Urinary bladder (tissue), 4 donors: ENCODE results near the gene PKP3. TPM values are rescaled to one million over a fixed set of nuclear protein-coding genes. Genes with fewer than 3 reads are reported as not detected.
A peak's percentile ranks its signal among the peaks of the same experiment; 100 is the strongest.
"Not testable (repeated sequence)": the region's sequence is repeated elsewhere in the genome, so short reads cannot be mapped to it uniquely, and the experiment has no call there.

ENCODE experiments used
- DNase-seq: peaks from one replicate; pipeline ENCODE4 v3.0.0-alpha.2; 2015; ENCODE audit errors: extremely low spot score
- H3K27ac ChIP-seq: one replicate; pipeline ENCODE4 v1.5.1; 2013; ENCODE audit warnings: low read depth, mild to moderate bottlenecking, moderate library complexity
- H3K36me3 ChIP-seq: one replicate; pipeline ENCODE4 v1.6.1; 2013; ENCODE audit warnings: mild to moderate bottlenecking, moderate library complexity; ENCODE audit not compliant: insufficient read depth
- H3K4me1 ChIP-seq: one replicate; pipeline ENCODE4 v1.6.1; 2013; ENCODE audit warnings: mild to moderate bottlenecking, moderate library complexity; ENCODE audit not compliant: insufficient read depth
- H3K4me3 ChIP-seq: one replicate; pipeline ENCODE4 v1.5.1; 2013; ENCODE audit warnings: low read depth, low read length
- WGBS: extraction: QIAGEN DNeasy Blood & Tissue Kit; methylation state at CpG from one replicate; pipeline ENCODE4 v1.1.7; 2013; 5-methylcytosine and 5-hydroxymethylcytosine counted together
- polyA plus RNA-seq: library from polyadenylated mRNA; stranded (reverse); fragments of 200-250 nt; gene quantifications from one replicate; pipeline ENCODE4 v1.2.3, GENCODE V29; 2013
- total RNA-seq: library from RNA; depleted of rRNA; stranded (reverse); fragments of >200 nt; gene quantifications from one replicate; pipeline ENCODE4 v1.2.3, GENCODE V29; 2014
- donor health status: healthy with polysubstance abuse.
- donor health status: healthy.

Gene PKP3, protein sequence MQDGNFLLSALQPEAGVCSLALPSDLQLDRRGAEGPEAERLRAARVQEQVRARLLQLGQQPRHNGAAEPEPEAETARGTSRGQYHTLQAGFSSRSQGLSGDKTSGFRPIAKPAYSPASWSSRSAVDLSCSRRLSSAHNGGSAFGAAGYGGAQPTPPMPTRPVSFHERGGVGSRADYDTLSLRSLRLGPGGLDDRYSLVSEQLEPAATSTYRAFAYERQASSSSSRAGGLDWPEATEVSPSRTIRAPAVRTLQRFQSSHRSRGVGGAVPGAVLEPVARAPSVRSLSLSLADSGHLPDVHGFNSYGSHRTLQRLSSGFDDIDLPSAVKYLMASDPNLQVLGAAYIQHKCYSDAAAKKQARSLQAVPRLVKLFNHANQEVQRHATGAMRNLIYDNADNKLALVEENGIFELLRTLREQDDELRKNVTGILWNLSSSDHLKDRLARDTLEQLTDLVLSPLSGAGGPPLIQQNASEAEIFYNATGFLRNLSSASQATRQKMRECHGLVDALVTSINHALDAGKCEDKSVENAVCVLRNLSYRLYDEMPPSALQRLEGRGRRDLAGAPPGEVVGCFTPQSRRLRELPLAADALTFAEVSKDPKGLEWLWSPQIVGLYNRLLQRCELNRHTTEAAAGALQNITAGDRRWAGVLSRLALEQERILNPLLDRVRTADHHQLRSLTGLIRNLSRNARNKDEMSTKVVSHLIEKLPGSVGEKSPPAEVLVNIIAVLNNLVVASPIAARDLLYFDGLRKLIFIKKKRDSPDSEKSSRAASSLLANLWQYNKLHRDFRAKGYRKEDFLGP
- total RNA-seq (5.2 TPM), polyA plus RNA-seq (8.4 TPM)

DNA sequence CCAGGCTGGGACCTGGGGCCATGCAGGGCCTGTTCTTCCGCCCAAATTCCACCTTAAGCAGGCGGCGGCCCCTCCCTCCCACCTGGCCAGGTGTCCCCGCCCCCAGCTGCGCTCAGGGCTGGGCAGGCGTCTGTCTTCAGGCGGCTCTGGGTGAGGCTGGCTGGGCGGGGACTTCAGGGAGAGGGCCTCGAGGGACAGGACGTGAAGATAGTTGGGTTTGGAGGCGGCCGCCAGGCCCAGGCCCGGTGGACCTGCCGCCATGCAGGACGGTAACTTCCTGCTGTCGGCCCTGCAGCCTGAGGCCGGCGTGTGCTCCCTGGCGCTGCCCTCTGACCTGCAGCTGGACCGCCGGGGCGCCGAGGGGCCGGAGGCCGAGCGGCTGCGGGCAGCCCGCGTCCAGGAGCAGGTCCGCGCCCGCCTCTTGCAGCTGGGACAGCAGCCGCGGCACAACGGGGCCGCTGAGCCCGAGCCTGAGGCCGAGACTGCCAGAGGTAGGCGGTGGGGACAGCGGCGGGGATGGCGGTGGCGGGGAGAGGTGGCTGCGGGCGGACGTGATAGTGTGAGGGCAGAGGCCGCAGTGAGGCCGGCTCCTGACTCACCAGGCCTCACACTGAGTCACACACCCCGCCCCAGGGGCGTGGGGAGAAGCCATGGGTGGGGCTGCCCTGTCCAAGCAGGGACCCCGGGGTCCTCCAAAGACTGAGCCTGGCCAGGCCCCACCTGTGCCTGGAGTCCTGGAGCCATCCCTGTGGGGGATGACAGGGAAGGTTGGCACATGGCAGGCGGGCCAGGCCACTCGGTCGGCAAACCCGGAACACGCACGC, at the start of gene PKP3:
Gene PKP3 (plus strand): TSS at position 176 of the 824 bp plus-strand sequence. CDS start 84 bp downstream, at position 260.
- DNase-seq: no peak

DNA sequence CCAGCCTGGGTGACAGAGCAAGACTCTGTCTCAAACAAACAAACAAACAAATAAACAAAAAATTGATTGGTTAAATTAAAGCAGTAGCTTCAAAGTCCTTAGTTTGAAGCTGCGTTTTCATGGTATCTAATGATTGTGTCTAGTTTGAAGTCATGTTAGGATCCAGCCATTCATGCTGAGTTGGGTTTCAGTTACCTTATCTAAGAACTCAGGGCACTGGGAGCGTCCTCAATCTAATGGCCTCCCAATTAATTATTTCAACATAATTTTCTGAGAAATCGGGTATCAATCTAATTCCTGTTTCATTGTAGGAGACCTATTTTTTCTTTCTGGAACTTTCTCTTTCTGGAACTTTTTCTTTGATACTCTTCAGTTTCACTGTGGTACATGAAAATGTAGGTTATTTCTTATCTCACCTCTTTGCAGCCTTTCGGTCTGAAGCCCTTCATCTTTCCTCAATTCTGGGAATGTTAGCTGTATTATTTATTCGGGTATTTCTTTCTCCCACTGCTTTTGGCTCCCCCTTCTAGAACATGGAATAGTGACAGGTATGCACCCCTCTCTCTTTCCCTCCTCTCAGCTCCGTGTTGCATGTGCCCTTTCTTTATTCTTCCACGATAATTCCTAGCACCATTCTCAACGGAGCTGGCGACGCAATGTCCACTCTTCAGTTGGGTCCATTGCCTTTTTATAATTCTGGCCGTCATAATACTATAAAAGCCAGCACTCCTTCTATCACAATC, 49.0 kb upstream of the PKP3 start:
- no peak overlapping the region for H3K27ac ChIP-seq
- no peaks in the 10 kb centered on the region for H3K4me1 ChIP-seq
- DNase-seq: no peak
- H3K36me3 ChIP-seq: no peaks in the 10 kb centered on the region
- H3K4me3 ChIP-seq: no peak overlapping the region
- 91% methylated on average over 11 of the region's 11 CpGs for WGBS

More for the DNA sequence above, at the start of gene PKP3:
- H3K36me3 ChIP-seq: no peaks in the 10 kb centered on the region
- peak within 1 kb of the TSS; percentile 10 for H3K4me3 ChIP-seq
- H3K27ac ChIP-seq: peak within 1 kb of the TSS; percentile 92
- WGBS: 68% methylated on average over 57 of the region's 57 CpGs
- H3K4me1 ChIP-seq: no peaks in the 10 kb centered on the region

DNA sequence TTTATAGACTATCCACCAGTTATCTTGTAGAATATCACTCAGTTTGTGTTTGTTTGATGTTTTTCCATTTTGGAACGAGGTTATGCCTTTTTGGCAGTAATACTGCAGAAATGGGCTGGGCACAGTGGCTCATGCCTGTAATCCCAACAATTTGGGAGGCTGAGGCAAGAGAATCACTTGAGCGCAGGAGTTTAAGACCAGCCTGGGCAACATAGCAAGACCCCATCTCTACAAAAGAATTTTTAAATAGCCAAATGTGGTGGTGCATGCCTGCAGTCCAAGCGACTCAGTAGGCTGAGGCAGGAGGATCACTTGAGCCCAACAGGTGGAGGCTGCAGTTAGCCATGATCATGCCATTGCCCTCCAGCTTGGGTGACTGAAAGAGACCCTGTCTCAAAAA, 47.5 kb upstream of the PKP3 start:
- Histone ChIP-seq H3K27ac (no peak overlapping the region), H3K4me3 (no peak overlapping the region), H3K36me3 (no peaks in the 10 kb centered on the region), H3K4me1 (no peaks in the 10 kb centered on the region)
- 73% methylated on average over 3 of the region's 3 CpGs for WGBS
- DNase-seq: no peak

DNA sequence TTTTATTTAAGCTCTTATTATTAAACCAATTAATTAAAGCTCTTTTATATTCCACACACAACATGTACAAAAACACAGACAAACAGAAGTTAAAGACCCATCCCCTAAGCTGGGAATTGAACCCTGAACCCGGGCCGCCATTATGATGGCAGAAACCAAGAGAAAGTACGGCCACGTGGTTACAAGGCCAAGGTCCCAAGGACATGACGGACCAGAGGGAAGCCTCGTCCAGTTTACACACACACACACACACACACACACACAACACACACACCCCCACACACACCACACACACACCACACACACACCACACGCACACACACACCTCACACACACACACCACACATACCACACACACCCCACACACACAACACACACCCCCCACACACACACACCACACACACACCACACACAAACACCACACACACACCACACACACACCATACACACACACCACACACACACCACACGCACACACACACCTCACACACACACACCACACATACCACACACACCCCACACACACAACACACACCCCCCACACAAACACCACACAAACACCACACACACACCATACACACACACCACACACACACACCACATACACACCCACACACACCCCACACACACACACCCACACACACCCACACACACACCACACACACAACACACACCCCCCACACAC, 44.6 kb upstream of the PKP3 start:
- H3K27ac ChIP-seq, H3K4me1 ChIP-seq, H3K36me3 ChIP-seq, DNase-seq, H3K4me3 ChIP-seq: not testable (repeated sequence)
- WGBS: 93% methylated on average over 8 of the region's 8 CpGs

DNA sequence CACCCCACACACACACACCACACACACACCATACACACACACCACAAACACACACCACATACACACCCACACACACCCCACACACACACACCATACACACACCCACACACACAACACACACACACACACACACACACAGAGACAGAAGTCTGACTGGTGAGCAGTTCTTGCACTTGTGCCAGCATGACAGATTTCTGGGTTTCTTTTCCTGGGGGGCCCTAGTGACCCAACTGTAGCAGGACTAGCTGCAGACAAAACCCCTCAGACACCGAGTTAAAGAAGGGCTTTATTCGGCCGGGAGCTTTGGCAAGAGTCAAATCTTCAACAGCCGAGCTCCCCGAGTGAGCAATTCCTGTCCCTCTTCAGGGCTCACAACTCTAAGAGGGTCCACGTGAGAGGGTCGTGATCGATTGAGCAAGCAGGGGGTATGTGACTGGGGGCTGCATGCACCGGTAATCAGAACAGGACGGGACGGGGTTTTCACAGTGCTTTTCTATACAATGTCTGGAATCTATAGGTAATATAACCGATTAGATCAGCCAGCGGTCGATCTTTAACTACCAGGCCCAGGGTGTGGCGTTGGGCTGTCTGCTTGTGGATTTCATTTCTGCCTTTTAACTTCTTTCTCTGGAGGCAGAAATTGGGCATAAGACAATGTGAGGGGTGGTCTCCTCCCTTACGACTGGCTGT, 43.8 kb upstream of the PKP3 start:
- not testable (repeated sequence) for H3K4me3 ChIP-seq

DNA sequence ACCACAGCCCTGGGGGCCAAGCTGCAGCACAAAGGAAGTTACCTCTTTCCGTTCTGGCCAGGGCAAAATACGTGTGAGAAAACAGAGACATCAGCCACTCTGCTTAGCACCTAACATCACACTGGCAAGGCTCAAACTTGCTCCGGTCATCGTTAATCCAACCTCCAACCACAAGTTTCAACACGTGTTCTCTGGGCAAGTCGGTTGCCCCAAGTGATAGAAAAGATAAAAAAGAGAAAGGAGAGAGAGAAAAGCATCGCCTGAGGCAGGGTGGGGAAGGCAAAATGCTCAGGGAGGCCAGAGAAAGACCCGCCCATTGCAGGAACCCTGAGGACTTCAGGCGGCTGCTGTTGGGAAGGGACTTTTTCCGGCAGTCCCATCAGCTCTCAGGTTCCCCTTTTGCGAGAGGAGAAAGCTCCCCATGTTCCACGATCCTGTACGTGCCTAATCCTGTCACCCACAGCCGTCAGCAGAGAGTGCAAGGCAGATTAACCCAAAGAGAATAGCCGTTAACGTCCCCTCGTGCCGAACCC, 43.2 kb upstream of the PKP3 start:
- DNase-seq: no peak
- Histone ChIP-seq H3K27ac (no peak overlapping the region), H3K4me3 (no peak overlapping the region), H3K36me3 (no peaks in the 10 kb centered on the region), H3K4me1 (no peaks in the 10 kb centered on the region)
- 60% methylated on average over 18 of the region's 18 CpGs for WGBS

More for the DNA sequence above, 43.8 kb upstream of the PKP3 start:
- H3K27ac ChIP-seq, H3K36me3 ChIP-seq, H3K4me1 ChIP-seq, DNase-seq: not testable (repeated sequence)
- WGBS: 65% methylated on average over 16 of the region's 16 CpGs

DNA sequence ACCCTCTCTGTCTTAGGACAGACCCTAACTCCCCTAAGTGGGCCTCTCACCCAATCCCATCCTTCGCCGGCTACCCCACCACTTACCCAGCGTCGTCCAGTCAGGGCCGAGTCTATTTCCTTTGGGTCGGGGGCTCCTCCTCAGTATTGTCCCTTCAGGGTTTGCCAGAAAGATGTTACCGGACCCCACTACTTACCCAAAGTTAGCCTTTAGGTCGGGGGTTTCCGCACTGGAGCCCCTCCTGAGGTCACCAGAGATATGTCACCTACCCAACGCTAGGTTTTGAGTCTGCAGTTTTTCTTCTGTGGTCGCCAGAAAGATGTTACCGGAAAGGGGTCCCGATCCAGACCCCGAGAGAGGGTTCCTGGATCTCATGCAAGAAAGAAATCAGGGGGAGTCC, 42.6 kb upstream of the PKP3 start:
- 97% methylated on average over 14 of the region's 14 CpGs for WGBS
- H3K27ac ChIP-seq: no peak overlapping the region
- DNase-seq: no peak

DNA sequence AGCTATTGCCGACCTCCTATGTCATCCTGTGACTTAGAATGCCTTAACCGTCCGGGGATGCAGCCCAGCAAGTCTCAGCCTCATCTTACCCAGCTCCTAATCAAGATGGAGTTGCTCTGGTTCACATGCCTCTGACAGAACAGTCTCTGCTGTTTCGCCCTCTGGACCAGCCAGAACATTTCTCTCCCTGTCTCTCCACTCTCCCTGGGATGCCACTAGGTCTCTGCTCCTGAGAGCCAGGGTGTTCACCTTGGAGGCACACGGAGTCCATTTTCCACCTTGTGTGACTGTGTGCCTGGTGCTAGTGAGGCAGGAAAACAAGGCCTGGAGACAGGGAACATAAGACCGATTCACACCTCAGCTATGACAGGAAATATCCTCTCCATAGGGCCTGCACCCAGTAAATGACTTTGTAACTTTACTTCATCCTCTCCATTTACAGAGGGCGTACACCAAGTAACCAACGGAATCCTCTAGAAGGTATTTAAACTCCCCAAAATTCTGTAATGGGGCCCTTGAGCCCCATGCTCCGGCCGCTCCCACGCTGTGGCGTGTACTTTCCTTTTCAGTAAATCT, 41.5 kb upstream of the PKP3 start:
- peak overlapping the region; percentile 86 for H3K27ac ChIP-seq
- WGBS: 87% methylated on average over 12 of the region's 12 CpGs
- no peaks in the 10 kb centered on the region for H3K36me3 ChIP-seq
- no peaks in the 10 kb centered on the region for H3K4me1 ChIP-seq
- no peak for DNase-seq
- no peak overlapping the region for H3K4me3 ChIP-seq

More for the DNA sequence above, 42.6 kb upstream of the PKP3 start:
- Histone ChIP-seq H3K4me3 (no peak overlapping the region), H3K4me1 (no peaks in the 10 kb centered on the region), H3K36me3 (no peaks in the 10 kb centered on the region)

DNA sequence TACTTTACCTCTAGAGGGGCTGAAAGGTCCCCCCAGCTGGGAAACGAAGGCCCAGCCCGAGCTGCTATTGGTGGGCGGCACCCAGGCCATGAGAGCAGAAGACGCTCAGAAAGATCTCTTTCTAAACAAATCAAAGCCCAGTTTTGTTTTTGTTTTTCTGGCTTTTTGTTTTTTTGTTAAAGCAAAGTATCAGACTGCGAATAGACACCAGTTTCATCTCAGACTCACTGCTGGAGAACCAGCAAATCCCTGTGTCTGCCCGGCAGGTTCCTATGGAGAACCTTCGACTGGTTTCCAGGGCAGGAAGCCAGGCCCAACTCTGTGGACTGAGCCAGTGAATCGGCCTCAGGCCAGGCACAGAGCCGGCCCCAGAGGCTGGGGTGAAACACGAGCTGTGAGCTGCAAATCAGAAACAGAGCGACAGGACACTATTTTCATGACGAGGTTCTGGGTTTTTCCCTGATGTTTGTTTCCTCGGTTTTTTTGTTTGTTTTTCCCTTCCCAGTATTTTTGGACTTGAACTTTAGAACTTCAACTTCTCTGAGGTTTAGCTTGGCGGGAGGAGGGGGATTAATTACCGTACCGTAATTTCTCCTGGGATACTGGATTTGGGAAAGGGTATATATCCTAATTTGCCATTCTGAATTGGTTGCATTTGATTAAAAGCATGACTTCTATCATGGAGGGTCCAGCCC, 40.7 kb upstream of the PKP3 start:
- 19% methylated on average over 16 of the region's 16 CpGs for WGBS
- Histone ChIP-seq H3K4me3 (no peak overlapping the region), H3K36me3 (no peaks in the 10 kb centered on the region), H3K4me1 (no peaks in the 10 kb centered on the region), H3K27ac (peak overlapping the region; percentile 86)
- DNase-seq: no peak

DNA sequence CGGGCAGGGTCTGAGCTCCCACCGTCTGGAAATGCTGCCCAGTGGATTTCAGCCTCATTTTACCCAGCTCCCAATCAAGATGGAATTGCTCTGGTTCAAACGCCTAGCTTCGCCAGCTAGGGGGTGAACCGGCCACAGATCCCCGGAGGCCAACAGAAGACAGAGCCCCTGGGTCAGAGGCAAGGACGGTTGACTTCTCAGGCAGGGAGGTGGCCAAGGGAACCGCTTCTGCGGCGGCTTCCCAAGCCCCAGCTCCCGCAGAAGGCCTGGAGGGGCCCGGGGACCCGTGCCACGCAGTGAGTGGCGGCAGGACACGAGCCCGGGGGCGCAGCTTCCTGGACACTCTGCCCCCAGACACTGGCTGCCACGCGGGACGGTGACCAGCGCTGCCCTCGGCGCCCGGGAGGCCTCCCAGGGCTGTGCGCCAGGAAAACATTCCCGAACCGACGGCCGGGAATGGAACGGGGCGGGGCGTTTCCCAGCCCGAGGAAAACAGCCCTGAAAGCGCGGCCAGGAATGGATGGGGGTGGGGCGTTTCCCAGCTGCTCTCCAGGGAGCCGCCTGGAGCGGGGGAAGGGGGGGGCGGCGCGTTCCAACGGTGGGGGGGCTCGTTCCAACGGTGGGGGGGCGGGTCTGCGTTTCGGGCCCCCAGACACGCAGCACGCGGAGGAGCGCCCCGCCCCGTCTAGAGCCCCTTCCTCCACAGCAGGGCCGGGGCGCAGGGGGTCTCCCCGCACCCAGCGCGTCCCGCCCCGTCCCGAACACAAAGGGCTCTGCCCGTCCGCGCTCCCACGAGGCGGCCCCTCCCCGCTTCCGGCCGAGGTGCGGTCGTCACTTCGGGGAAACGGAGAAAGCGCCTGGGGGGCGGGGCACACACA, 38.2 kb upstream of the PKP3 start:
- DNase-seq: peak; percentile 79
- H3K36me3 ChIP-seq: no peaks in the 10 kb centered on the region
- 3% methylated on average over 76 of the region's 76 CpGs for WGBS
- H3K27ac ChIP-seq: peak overlapping the region; percentile 86
- H3K4me1 ChIP-seq: no peaks in the 10 kb centered on the region
- peak overlapping the region; percentile 12 for H3K4me3 ChIP-seq
